Measurements from ENCODE around the gene KRT4.

KRT4 gene

DNA sequence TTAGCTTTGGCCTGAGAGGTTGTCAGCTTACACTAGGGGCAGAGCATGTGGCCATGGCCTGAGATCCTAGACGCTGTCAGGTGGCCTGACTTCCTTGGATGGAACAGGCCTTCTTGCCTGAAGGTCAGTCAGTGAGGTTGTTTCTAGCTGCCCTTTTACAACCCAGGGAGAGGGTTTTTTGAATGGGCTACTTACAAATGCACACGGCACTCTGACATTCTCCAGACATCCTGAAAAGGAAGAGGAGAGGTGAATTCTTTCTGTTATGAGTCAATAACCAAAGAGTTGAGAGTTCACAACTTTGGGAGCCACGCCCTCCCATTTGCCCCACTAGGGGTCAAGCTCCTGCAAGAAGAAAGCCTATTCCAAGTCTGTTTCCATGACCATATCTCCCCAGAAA lies 44.6 kb downstream of the KRT4 start:
- Histone ChIP-seq H3K4me2 (ENCODE audit: insufficient read depth, low read length, poor library complexity, severe bottlenecking) (no peak overlapping the region), H3K9me3 (replicated peaks in 1 of 2; ENCODE audit: control insufficient read depth in 2 of 2, insufficient read depth in 1 of 2, low read depth in 1 of 2, low read length in 2 of 2) (peaks cover 0 to 2% of the 10 kb centered on the region in 2 donors), H2AK5ac (ENCODE audit: low read depth, low read length) (no peak overlapping the region), H2AFZ (ENCODE audit: low read length) (no peak overlapping the region), H3K79me1 (ENCODE audit: low read depth, low read length) (no peaks in the 10 kb centered on the region), H3K27ac (replicated peaks; ENCODE audit: low read length) (no peak overlapping the region), H2BK120ac (ENCODE audit: low read depth, low read length) (no peak overlapping the region), H4K91ac (ENCODE audit: low read depth, low read length, poor library complexity) (no peak overlapping the region), H3K4me3 (ENCODE audit: low read length in 2 of 2) (no peak overlapping the region), H3K4ac (ENCODE audit: low read length) (no peak overlapping the region), H3K14ac (ENCODE audit: low read length) (no peak overlapping the region), H3K23ac (ENCODE audit: low read depth, low read length, poor library complexity) (no peak overlapping the region), H3K18ac (ENCODE audit: low read length) (no peak overlapping the region), H3K9ac (ENCODE audit: low read depth, low read length, poor library complexity) (no peak overlapping the region), H3K27me3 (ENCODE audit: control insufficient read depth in 3 of 3, insufficient read depth in 3 of 3, low read depth in 1 of 3, low read length in 3 of 3) (peaks cover 0 to 7% (median 0%) of the 10 kb centered on the region in 3 experiments), H2BK15ac (ENCODE audit: low read length) (no peak overlapping the region), H2BK5ac (ENCODE audit: low read length) (no peak overlapping the region), H4K8ac (ENCODE audit: low read depth, low read length) (no peak overlapping the region), H3K36me3 (replicated peaks in 1 of 2; ENCODE audit: control insufficient read depth in 2 of 2, insufficient read depth in 2 of 2, low read length in 2 of 2) (no peaks in the 10 kb centered on the region), H2BK12ac (ENCODE audit: low read length) (no peak overlapping the region), H3K4me1 (ENCODE audit: control insufficient read depth in 2 of 2, insufficient read depth in 1 of 2, low read depth in 1 of 2, low read length in 2 of 2) (peaks cover 0 to 3% of the 10 kb centered on the region in 2 donors)
- no CpG with 5 or more reads among the region's 3 CpGs for WGBS, 2 donors (ENCODE audit: extremely low coverage in 2 of 2, insufficient read length in 2 of 2, insufficient replicate concordance in 1 of 2)
- DNase-seq (ENCODE audit: low spot score): no peak

DNA sequence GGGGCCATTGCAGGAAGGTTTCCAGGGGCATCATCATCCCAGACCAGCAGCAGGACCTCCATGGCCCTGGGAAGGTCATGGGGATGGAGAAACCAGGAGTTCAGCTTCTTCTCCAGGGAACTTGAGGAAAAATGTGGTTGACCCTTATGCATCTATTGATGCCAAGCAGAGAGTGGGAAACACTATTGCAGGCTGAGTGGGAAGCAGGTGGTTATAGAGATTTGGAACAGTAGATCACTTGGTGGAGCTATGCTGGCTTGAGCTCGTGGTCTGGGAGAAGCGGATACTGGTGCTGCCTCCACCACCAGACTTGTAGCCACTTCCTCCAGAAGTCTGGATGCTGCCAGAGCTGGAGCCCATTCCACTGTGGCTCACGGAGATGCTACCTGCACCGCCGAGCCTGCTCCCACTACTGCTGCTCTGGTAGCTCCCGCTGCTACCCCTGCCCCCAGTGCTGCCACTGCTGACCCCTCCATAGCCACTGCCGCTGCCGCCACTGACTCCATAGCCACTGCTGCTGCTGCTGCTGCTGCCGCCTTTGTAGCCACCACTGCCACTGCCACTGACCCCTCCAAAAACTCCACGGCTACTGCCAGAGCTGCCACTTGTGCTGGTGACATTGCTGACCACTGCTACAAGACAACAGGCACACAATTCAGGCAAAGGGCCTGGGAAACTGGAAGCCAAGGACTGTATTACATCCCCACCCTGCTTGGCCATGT lies 45.3 kb downstream of the KRT4 start:
- Histone ChIP-seq H3K18ac (ENCODE audit: low read length) (no peak overlapping the region), H3K23ac (ENCODE audit: low read depth, low read length, poor library complexity) (no peak overlapping the region), H3K9me3 (replicated peaks in 1 of 2; ENCODE audit: control insufficient read depth in 2 of 2, insufficient read depth in 1 of 2, low read depth in 1 of 2, low read length in 2 of 2) (peaks cover 0 to 2% of the 10 kb centered on the region in 2 donors), H3K27me3 (ENCODE audit: control insufficient read depth in 3 of 3, insufficient read depth in 3 of 3, low read depth in 1 of 3, low read length in 3 of 3) (peaks cover 0 to 7% (median 0%) of the 10 kb centered on the region in 3 experiments), H3K9ac (ENCODE audit: low read depth, low read length, poor library complexity) (no peak overlapping the region), H2BK15ac (ENCODE audit: low read length) (no peak overlapping the region), H4K8ac (ENCODE audit: low read depth, low read length) (no peak overlapping the region), H2AFZ (ENCODE audit: low read length) (no peak overlapping the region), H3K27ac (replicated peaks; ENCODE audit: low read length) (no peak overlapping the region), H2BK12ac (ENCODE audit: low read length) (no peak overlapping the region), H2BK120ac (ENCODE audit: low read depth, low read length) (no peak overlapping the region), H3K14ac (ENCODE audit: low read length) (peak overlapping the region; percentile 59), H4K91ac (ENCODE audit: low read depth, low read length, poor library complexity) (no peak overlapping the region), H3K4me2 (ENCODE audit: insufficient read depth, low read length, poor library complexity, severe bottlenecking) (no peak overlapping the region), H3K4me3 (ENCODE audit: low read length in 2 of 2) (no peak overlapping the region), H3K79me1 (ENCODE audit: low read depth, low read length) (no peaks in the 10 kb centered on the region), H3K4ac (ENCODE audit: low read length) (no peak overlapping the region), H3K36me3 (replicated peaks in 1 of 2; ENCODE audit: control insufficient read depth in 2 of 2, insufficient read depth in 2 of 2, low read length in 2 of 2) (no peaks in the 10 kb centered on the region), H2BK5ac (ENCODE audit: low read length) (no peak overlapping the region), H3K4me1 (ENCODE audit: control insufficient read depth in 2 of 2, insufficient read depth in 1 of 2, low read depth in 1 of 2, low read length in 2 of 2) (peaks cover 0 to 3% of the 10 kb centered on the region in 2 donors), H2AK5ac (ENCODE audit: low read depth, low read length) (no peak overlapping the region)
- WGBS, 2 donors (ENCODE audit: extremely low coverage in 2 of 2, insufficient read length in 2 of 2, insufficient replicate concordance in 1 of 2): no CpG with 5 or more reads among the region's 10 CpGs
- no peak for DNase-seq (ENCODE audit: low spot score)

DNA sequence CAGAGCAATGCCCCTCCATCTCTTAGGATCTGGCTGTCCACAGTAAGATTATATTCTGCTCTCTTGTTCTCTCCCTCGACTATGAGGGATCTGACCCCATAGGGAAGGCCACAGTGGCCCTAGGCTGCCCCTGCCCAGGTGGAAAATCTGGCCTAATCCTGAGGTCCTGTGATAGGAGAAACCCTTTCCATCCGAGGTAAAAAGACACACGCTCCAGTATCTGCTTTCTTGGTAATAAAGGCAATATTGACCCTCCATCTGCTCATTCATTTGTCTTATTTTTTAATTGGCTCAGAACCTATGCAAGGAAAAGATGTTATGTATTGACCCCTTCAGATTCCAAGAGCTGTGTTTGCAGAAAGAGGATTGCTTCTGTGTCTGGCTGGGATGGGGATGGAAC lies 46.5 kb downstream of the KRT4 start:
- Histone ChIP-seq H3K9me3 (replicated peaks in 1 of 2; ENCODE audit: control insufficient read depth in 2 of 2, insufficient read depth in 1 of 2, low read depth in 1 of 2, low read length in 2 of 2) (peaks cover 0 to 2% of the 10 kb centered on the region in 2 donors), H2BK15ac (ENCODE audit: low read length) (no peak overlapping the region), H3K23ac (ENCODE audit: low read depth, low read length, poor library complexity) (no peak overlapping the region), H3K4me2 (ENCODE audit: insufficient read depth, low read length, poor library complexity, severe bottlenecking) (no peak overlapping the region), H3K79me1 (ENCODE audit: low read depth, low read length) (no peaks in the 10 kb centered on the region), H3K18ac (ENCODE audit: low read length) (no peak overlapping the region), H4K8ac (ENCODE audit: low read depth, low read length) (no peak overlapping the region), H2BK5ac (ENCODE audit: low read length) (no peak overlapping the region), H3K4me3 (ENCODE audit: low read length in 2 of 2) (no peak overlapping the region), H4K91ac (ENCODE audit: low read depth, low read length, poor library complexity) (no peak overlapping the region), H2AK5ac (ENCODE audit: low read depth, low read length) (no peak overlapping the region), H3K4me1 (ENCODE audit: control insufficient read depth in 2 of 2, insufficient read depth in 1 of 2, low read depth in 1 of 2, low read length in 2 of 2) (peaks cover 0 to under 1% of the 10 kb centered on the region in 2 donors), H2BK12ac (ENCODE audit: low read length) (no peak overlapping the region), H2BK120ac (ENCODE audit: low read depth, low read length) (no peak overlapping the region), H3K27ac (replicated peaks; ENCODE audit: low read length) (no peak overlapping the region), H3K4ac (ENCODE audit: low read length) (no peak overlapping the region), H3K27me3 (ENCODE audit: control insufficient read depth in 3 of 3, insufficient read depth in 3 of 3, low read depth in 1 of 3, low read length in 3 of 3) (peaks cover 0 to 7% (median 0%) of the 10 kb centered on the region in 3 experiments), H3K14ac (ENCODE audit: low read length) (no peak overlapping the region), H3K36me3 (replicated peaks in 1 of 2; ENCODE audit: control insufficient read depth in 2 of 2, insufficient read depth in 2 of 2, low read length in 2 of 2) (no peaks in the 10 kb centered on the region), H2AFZ (ENCODE audit: low read length) (no peak overlapping the region), H3K9ac (ENCODE audit: low read depth, low read length, poor library complexity) (no peak overlapping the region)
- no peak for DNase-seq (ENCODE audit: low spot score)
- no CpG with 5 or more reads among the region's 3 CpGs for WGBS, 2 donors (ENCODE audit: extremely low coverage in 2 of 2, insufficient read length in 2 of 2, insufficient replicate concordance in 1 of 2)

DNA sequence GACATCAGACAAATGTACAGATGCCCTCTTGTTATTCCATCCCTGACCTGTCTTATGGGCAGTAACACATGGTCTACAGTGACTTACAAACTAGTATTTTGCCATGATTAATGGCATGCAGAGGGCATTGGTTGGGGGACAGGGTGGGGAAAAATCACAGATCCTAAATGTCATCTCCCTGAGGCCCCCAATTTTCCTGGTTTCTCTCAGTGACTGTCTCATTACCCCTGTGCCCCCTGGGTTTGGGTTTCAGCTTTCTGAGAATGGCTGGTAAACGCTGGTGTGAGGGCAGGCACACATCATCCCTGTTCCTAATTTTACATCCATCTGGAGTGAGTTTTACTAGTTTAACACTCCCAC lies 46.9 kb downstream of the KRT4 start:
- Histone ChIP-seq H2AFZ (ENCODE audit: low read length) (no peak overlapping the region), H3K9me3 (replicated peaks in 1 of 2; ENCODE audit: control insufficient read depth in 2 of 2, insufficient read depth in 1 of 2, low read depth in 1 of 2, low read length in 2 of 2) (peaks cover 0 to 3% of the 10 kb centered on the region in 2 donors), H3K14ac (ENCODE audit: low read length) (no peak overlapping the region), H3K4me3 (ENCODE audit: low read length in 2 of 2) (no peak overlapping the region), H3K27ac (replicated peaks; ENCODE audit: low read length) (no peak overlapping the region), H3K36me3 (replicated peaks in 1 of 2; ENCODE audit: control insufficient read depth in 2 of 2, insufficient read depth in 2 of 2, low read length in 2 of 2) (no peaks in the 10 kb centered on the region), H3K27me3 (ENCODE audit: control insufficient read depth in 3 of 3, insufficient read depth in 3 of 3, low read depth in 1 of 3, low read length in 3 of 3) (peaks cover 0 to 4% (median 0%) of the 10 kb centered on the region in 3 experiments), H3K4me2 (ENCODE audit: insufficient read depth, low read length, poor library complexity, severe bottlenecking) (no peak overlapping the region), H3K23ac (ENCODE audit: low read depth, low read length, poor library complexity) (no peak overlapping the region), H2BK15ac (ENCODE audit: low read length) (no peak overlapping the region), H4K8ac (ENCODE audit: low read depth, low read length) (no peak overlapping the region), H3K79me1 (ENCODE audit: low read depth, low read length) (no peaks in the 10 kb centered on the region), H2BK5ac (ENCODE audit: low read length) (no peak overlapping the region), H3K4me1 (ENCODE audit: control insufficient read depth in 2 of 2, insufficient read depth in 1 of 2, low read depth in 1 of 2, low read length in 2 of 2) (no peaks in the 10 kb centered on the region), H3K9ac (ENCODE audit: low read depth, low read length, poor library complexity) (no peak overlapping the region), H2BK12ac (ENCODE audit: low read length) (no peak overlapping the region), H2BK120ac (ENCODE audit: low read depth, low read length) (no peak overlapping the region), H4K91ac (ENCODE audit: low read depth, low read length, poor library complexity) (no peak overlapping the region), H2AK5ac (ENCODE audit: low read depth, low read length) (no peak overlapping the region), H3K18ac (ENCODE audit: low read length) (no peak overlapping the region), H3K4ac (ENCODE audit: low read length) (no peak overlapping the region)
- no peak for DNase-seq (ENCODE audit: low spot score)
- WGBS, 2 donors (ENCODE audit: extremely low coverage in 2 of 2, insufficient read length in 2 of 2, insufficient replicate concordance in 1 of 2): no CpG with 5 or more reads among the region's 1 CpG
